Head of caudate nucleus (tissue), 42 donors: Measurements from ENCODE around the gene RBM47.

Experiments used
- DNase-seq, 42 donors: peaks; one replicate each; pipeline versions ENCODE4 v3.0.0 to v3.0.0-alpha.2; 2020 to 2021; ENCODE audit warnings: mixed read lengths in 7 of 42
- intact Hi-C: fragments of 100-400 bp; cut with DNase I; formaldehyde crosslinking; loops from one replicate; pipeline ENCODE4 v1.15.0; 2022

The RBM47 gene

GRCh38 chr4:40595981-40596380 lies 33.7 kb downstream of the RBM47 start:
- DNase-seq, result no peak
- intact Hi-C loops, result no loop called here

- no peak for DNase-seq
These were observed 35.1 kb downstream of the RBM47 start for GRCh38 chr4:40594261-40595178.

GRCh38 chr4:40592034-40592433 lies 37.6 kb downstream of the RBM47 start:
- no peak for DNase-seq
- intact Hi-C loops, result no loop called here

More at GRCh38 chr4:40594261-40595178, 35.1 kb downstream of the RBM47 start:
- intact Hi-C loops, result no loop called here

DNA sequence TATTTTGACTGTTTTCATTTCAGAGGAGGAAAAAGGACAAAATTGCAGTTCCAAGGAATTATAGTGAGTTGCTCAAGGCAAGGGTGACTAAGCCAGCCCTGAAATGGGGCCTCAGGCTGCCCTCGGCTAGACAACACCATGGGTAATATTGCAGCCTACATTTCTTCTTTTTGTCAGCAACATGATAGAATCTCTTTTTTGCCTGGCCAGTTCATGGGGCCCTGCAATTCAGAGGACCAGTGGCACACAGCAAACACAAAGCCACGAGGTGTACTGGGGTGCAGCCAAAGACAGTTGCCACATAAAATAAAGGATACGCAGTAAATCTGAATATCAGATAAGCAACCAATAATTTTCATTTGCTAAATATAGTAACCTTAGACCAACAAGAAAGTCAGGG lies 41.8 kb downstream of the RBM47 start:
- intact Hi-C loops, result no loop called here
- DNase-seq, result peak in 1 of 42 donors; percentile 4

DNA sequence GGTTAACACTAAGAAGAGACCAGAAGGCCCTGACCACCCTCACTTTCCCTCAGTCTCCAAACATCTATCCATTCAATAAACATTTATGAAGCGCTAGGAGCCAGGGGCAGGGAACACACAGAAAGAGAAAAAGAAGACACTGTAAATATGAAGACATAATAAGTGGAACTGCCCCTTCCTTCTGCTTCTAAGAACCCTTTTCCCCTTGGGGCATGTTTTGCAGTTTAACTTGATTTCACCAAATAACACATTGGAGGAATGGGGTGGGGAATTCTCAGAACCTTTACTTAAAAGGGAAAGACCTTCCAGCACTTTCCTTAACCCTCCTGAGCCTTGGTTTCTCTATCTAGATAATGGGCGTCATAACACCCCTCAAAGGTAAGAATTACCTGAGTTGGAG lies 42.3 kb downstream of the RBM47 start:
- intact Hi-C loops, result no loop called here

DNA sequence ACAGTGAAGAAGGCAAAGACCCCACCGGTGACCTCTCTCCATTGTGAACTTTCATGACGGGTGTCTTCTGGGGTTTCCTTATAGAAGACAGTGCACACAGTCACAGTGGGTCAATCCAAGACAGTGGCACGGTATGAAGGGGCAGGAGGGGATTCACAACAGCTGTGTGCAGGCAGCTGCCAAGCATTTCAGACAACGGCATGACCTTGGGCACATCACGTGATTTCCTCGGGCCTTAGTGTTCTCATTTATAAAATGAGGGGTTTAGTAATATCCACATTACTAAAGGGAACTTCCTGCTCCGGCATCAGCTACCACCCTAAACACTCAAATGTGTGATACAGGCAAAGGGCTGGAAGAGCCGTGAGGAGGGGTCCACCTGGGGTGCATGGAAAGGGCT lies 42.9 kb downstream of the RBM47 start:
- DNase-seq, result peak in 1 of 42 donors; percentile 8

More for the DNA sequence above, 42.3 kb downstream of the RBM47 start:
- DNase-seq, result no peak

GRCh38 chr4:40586034-40586433 lies 43.6 kb downstream of the RBM47 start:
- intact Hi-C loops, result no loop called here

More for the DNA sequence above, 42.9 kb downstream of the RBM47 start:
- intact Hi-C loops, result no loop called here

GRCh38 chr4:40585201-40585799 lies 44.4 kb downstream of the RBM47 start:
- no peak for DNase-seq
- intact Hi-C loops, result no loop called here

More at GRCh38 chr4:40586034-40586433, 43.6 kb downstream of the RBM47 start:
- no peak for DNase-seq

GRCh38 chr4:40584517-40585141 lies 45.0 kb downstream of the RBM47 start:
- intact Hi-C loops, result no loop called here
- no peak for DNase-seq

- no peak for DNase-seq
- intact Hi-C loops, result no loop called here
These were observed 45.7 kb downstream of the RBM47 start for GRCh38 chr4:40583850-40584439.

- DNase-seq, result no peak
- intact Hi-C loops, result no loop called here
These were observed 47.3 kb downstream of the RBM47 start for GRCh38 chr4:40582413-40582812.

GRCh38 chr4:40581254-40582140 lies 48.2 kb downstream of the RBM47 start:
- DNase-seq, result no peak
- intact Hi-C loops, result no loop called here

DNA sequence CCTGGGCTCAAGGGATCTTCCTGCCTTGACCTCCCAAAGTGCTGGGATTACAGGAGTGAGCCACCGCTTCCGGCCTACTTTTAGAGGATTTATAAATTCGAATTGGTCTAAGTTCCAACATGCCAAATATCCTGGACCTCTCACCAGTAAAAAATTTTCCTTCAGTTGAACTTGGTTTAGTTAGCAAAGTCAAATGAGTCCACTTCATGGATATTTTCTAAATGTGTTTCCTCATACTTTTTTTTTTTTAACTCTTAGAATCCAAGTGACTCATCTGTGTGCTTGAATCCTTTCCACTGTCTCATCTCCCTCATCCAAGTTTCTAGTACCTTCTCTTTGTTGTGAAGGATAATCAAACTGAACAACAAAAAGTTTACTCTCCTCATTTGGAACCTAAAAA lies 49.7 kb downstream of the RBM47 start:
- intact Hi-C loops, result no loop called here
- no peak for DNase-seq

DNA sequence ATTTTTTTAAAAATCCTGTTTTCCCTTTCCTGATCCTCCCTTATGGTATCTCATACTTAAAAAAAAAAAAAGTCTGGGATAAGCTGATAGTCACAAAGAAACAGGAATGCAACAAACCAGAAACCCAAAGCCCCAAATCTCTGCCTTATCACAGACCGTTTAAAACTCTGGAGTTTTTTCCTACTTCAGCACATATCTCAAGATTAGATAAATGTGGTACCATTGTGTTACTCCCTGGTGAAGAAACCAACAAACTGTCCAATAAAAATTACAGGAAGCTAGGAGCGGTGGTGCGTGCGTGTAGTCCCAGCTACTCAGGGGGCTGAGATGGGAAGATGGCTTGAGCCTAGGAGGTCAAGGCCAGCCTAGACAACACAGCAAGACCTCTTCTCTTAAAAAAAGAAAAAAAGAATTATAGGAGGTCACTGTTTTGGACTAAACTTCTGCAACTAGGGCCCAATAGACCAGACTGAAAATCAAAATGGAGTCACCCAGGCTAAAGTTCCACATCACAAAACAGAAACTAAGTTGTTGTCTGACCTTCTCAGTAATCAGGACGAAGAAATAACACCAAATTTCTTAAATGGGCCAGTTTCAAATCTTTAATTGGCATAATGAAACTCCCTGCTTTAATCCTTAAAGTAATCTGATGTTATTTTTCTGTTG lies 51.9 kb downstream of the RBM47 start:
- intact Hi-C loops, result no loop called here

GRCh38 chr4:40576651-40577480 lies 52.8 kb downstream of the RBM47 start:
- intact Hi-C loops, result no loop called here
- peak in 39 of 42 donors; percentile 15 to 84 (median 44) for DNase-seq

More for the DNA sequence above, 51.9 kb downstream of the RBM47 start:
- no peak for DNase-seq

- intact Hi-C loops, result no loop called here
These were observed 53.8 kb downstream of the RBM47 start for GRCh38 chr4:40575846-40576245.

More at GRCh38 chr4:40575846-40576245, 53.8 kb downstream of the RBM47 start:
- no peak for DNase-seq
